HG03135 (cell line): ENCODE measurements around the gene TMEM151A.
"Not testable (repeated sequence)": the region's sequence is repeated elsewhere in the genome, so short reads cannot be mapped to it uniquely, and the experiment has no call there.

Source experiments
- ATAC-seq: cut with Tn5 transposase; IDR thresholded peaks from one replicate; pipeline ENCODE4 v1.9.1; 2021; ENCODE audit warnings: mild to moderate bottlenecking, moderate library complexity; ENCODE audit not compliant: unreplicated experiment

TMEM151A gene

GRCh38 chr11:66267039-66267378 is 24.7 kb upstream of the TMEM151A start:
- ATAC-seq: no peak

GRCh38 chr11:66267379-66268243 is 24.1 kb upstream of the TMEM151A start:
- peak; percentile 37 for ATAC-seq

- ATAC-seq: peak; percentile 75
Measured at GRCh38 chr11:66268244-66268951, 23.3 kb upstream of the TMEM151A start, which contains the start of gene RAB1B. TSS of gene RAB1B (plus strand) at chr11:66268639. CDS start at chr11:66268680, 41 bp downstream.

GRCh38 chr11:66268952-66269905 is 22.5 kb upstream of the TMEM151A start:
- ATAC-seq: no peak

- no peak for ATAC-seq
Measured at GRCh38 chr11:66271816-66272215, 19.9 kb upstream of the TMEM151A start.

GRCh38 chr11:66272596-66272995 is 19.1 kb upstream of the TMEM151A start:
- no peak for ATAC-seq

- ATAC-seq: no peak
Measured at GRCh38 chr11:66274219-66274618, 17.5 kb upstream of the TMEM151A start.

GRCh38 chr11:66275396-66275795 is 16.3 kb upstream of the TMEM151A start:
- no peak for ATAC-seq

- no peak for ATAC-seq
Measured at GRCh38 chr11:66275984-66276612, 15.6 kb upstream of the TMEM151A start.

GRCh38 chr11:66276619-66277018 is 15.1 kb upstream of the TMEM151A start:
- not testable (repeated sequence) for ATAC-seq

- not testable (repeated sequence) for ATAC-seq
Measured at GRCh38 chr11:66277064-66277463, 14.6 kb upstream of the TMEM151A start.

GRCh38 chr11:66277471-66278362 is 14.0 kb upstream of the TMEM151A start, which contains the start of gene CNIH2:
TSS of gene CNIH2 (plus strand) at chr11:66278175. CDS start at chr11:66278457, 282 bp downstream.
- ATAC-seq: no peak

- ATAC-seq: no peak
Measured at GRCh38 chr11:66278363-66279091, 13.2 kb upstream of the TMEM151A start.

- no peak for ATAC-seq
Measured at GRCh38 chr11:66279092-66279734, 12.5 kb upstream of the TMEM151A start.

- no peak for ATAC-seq
Measured at GRCh38 chr11:66280428-66280827, 11.3 kb upstream of the TMEM151A start.

GRCh38 chr11:66281001-66281400 is 10.7 kb upstream of the TMEM151A start:
- no peak for ATAC-seq

- ATAC-seq: no peak
Measured at GRCh38 chr11:66281776-66282467, 9.8 kb upstream of the TMEM151A start.
